Spleen (tissue), 11 donors: ENCODE results near the gene TMOD2. TPM values are rescaled to one million over a fixed set of nuclear protein-coding genes. Genes with fewer than 3 reads are reported as not detected.

Experiments
- DNase-seq: peaks from one replicate; pipeline ENCODE4 v3.0.0-alpha.2; 2020
- H3K27ac ChIP-seq, 8 donors: fragments of 200-600 bp; sonication (generic) in 7 of 8; 1 replicate in 4 of 8; 2 replicates in 4 of 8; pipeline versions ENCODE4 v1.5.0 to v1.8.0; 2016 to 2021; ENCODE audit warnings: inconsistent platforms in 4 of 8, mild to moderate bottlenecking in 4 of 8, moderate library complexity in 1 of 8
- H3K27me3 ChIP-seq, 7 donors: fragments of 200-600 bp; sonication (generic) in 6 of 7; replicated peaks in 1 of 7; 1 replicate in 4 of 7; 2 replicates in 3 of 7; pipeline versions ENCODE4 v1.5.0 to v1.8.0; 2016 to 2021; ENCODE audit warnings: inconsistent platforms in 3 of 7, mild to moderate bottlenecking in 1 of 7
- H3K36me3 ChIP-seq, 6 donors: fragments of 200-600 bp; sonication (generic) in 5 of 6; 1 replicate in 4 of 6; 2 replicates in 2 of 6; pipeline versions ENCODE4 v1.5.0 to v1.8.0; 2016 to 2021; ENCODE audit warnings: inconsistent platforms in 2 of 6
- H3K4me1 ChIP-seq, 6 donors: fragments of 200-600 bp; sonication (generic) in 5 of 6; 1 replicate in 3 of 6; 2 replicates in 3 of 6; pipeline versions ENCODE4 v1.5.0 to v1.8.0; 2016 to 2021; ENCODE audit warnings: inconsistent platforms in 3 of 6
- H3K4me3 ChIP-seq, 8 donors: fragments of 200-600 bp; sonication (generic) in 7 of 8; 1 replicate in 4 of 8; 2 replicates in 4 of 8; pipeline versions ENCODE4 v1.5.0 to v1.8.0; 2016 to 2021; ENCODE audit warnings: inconsistent platforms in 4 of 8, mild to moderate bottlenecking in 4 of 8, moderate library complexity in 2 of 8
- H3K9me3 ChIP-seq, 8 donors: fragments of 200-600 bp; sonication (generic) in 7 of 8; 1 replicate in 4 of 8; 2 replicates in 4 of 8; pipeline versions ENCODE4 v1.5.0 to v1.8.0; 2016 to 2021; ENCODE audit warnings: inconsistent platforms in 4 of 8
- POLR2A ChIP-seq, 3 donors: fragments of 450-650 bp; IDR thresholded peaks; one replicate each; pipeline ENCODE4 v1.5.1; 2017; ENCODE audit warnings: antibody characterized with exemption in 3 of 3, mild to moderate bottlenecking in 1 of 3
- POLR2AphosphoS5 ChIP-seq, 3 donors: sonication (generic); formaldehyde crosslinking; IDR thresholded peaks; one replicate each; pipeline ENCODE4 v1.5.1; 2017; ENCODE audit warnings: antibody characterized with exemption in 3 of 3
- WGBS, 5 donors: extraction: QIAGEN DNeasy Blood & Tissue Kit in 3 of 5; methylation state at CpG; one replicate each; pipeline versions ENCODE4 v1.1.5 to v1.1.7; 2013 to 2018; 5-methylcytosine and 5-hydroxymethylcytosine counted together
- intact Hi-C: fragments of 100-400 bp; cut with DNase I; formaldehyde crosslinking; loops from one replicate; pipeline ENCODE4 v1.15.0; 2023; ENCODE audit warnings: low total_unique reads
- polyA plus RNA-seq, 3 donors: library from polyadenylated mRNA; stranded (reverse); fragments of 200-250 nt; gene quantifications; one replicate each; pipeline ENCODE4 v1.2.1, GENCODE V29; 2013
- total RNA-seq, 7 donors: library from RNA; depleted of rRNA in 3 of 7; stranded (reverse); fragments of >200 nt in 3 of 7; fragmentation: NEBNext Ultra II Directional in 4 of 7; extraction: Animal tissue kit (Norgen Biotek cat#: 25700) in 4 of 7; gene quantifications; one replicate each; pipeline versions ENCODE4 v1.1.0 to v1.2.1, GENCODE V29; 2016 to 2021
- TF ChIP-seq, protein P1 (sequence below), 11 experiments: fragments of 200-600 bp in 7 of 11; fragments of 450-650 bp in 4 of 11; sonication (generic) in 4 of 11; IDR thresholded peaks in 8 of 11; conservative IDR thresholded peaks in 3 of 11; 1 replicate in 7 of 11; 2 replicates in 4 of 11; pipeline versions ENCODE4 v1.4.0 to v1.8.0; 2016 to 2021; ENCODE audit warnings: antibody characterized with exemption in 11 of 11, inconsistent platforms in 4 of 11, mild to moderate bottlenecking in 1 of 11
- donor health status: healthy with polysubstance abuse.
- donor health status: DM: no; HTN: no; CAD: no; lungs with moderate emphysema.
- donor health status: DM: no; HTN: no; CAD: no.
- donor health status: Bipolar disorder and iron deficiency.
- donor health status: healthy.
- donor health status: DM: no; HTN: no; CAD: no.
- donor health status: DM: yes; HTN: yes; CAD: no.

TMOD2 gene
- total and polyA plus RNA-seq, 10 donors, result 1.3 to 21.1 (median 14.2) TPM

DNA sequence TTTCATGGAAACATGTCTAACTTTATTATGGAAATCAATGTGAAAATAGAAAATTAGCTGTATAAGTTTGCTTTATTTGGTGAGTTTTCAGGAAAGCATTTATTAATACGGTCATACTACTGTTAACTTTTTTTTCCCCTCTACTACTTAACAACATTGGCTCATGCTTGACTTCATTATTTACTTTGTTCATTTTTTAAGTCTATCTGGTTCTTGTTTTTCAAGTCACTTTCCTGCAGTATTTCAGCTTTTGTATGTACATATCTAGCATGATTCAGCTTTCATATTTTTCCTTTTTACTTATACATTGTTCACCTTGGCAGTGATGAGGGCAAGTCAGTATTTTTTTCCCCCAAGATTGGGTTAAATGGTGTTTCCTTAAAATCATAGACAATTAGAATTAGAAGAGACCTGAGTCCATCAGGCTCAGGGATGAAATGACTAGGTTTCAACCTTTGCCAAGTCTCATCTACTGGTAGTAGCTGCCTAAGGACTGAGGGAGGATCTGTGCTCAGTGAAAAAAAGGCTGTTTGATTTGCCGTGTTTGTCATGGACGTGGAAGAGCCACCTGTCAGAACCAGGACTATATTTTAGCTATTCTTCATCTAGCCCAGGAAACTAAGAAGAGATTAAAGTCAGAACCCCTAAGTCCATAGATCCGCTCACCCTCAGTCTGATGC, 93.5 kb downstream of the TMOD2 start:
- intact Hi-C loops, result no loop called here
- TF ChIP-seq POLR2A (IDR thresholded peaks at IDR 0.05) (no peak), POLR2AphosphoS5 (IDR thresholded peaks at IDR 0.05) (no peak)
- TF ChIP-seq, protein P1, sequence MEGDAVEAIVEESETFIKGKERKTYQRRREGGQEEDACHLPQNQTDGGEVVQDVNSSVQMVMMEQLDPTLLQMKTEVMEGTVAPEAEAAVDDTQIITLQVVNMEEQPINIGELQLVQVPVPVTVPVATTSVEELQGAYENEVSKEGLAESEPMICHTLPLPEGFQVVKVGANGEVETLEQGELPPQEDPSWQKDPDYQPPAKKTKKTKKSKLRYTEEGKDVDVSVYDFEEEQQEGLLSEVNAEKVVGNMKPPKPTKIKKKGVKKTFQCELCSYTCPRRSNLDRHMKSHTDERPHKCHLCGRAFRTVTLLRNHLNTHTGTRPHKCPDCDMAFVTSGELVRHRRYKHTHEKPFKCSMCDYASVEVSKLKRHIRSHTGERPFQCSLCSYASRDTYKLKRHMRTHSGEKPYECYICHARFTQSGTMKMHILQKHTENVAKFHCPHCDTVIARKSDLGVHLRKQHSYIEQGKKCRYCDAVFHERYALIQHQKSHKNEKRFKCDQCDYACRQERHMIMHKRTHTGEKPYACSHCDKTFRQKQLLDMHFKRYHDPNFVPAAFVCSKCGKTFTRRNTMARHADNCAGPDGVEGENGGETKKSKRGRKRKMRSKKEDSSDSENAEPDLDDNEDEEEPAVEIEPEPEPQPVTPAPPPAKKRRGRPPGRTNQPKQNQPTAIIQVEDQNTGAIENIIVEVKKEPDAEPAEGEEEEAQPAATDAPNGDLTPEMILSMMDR (IDR thresholded peaks at IDR 0.05 in 8 of 11, conservative IDR thresholded peaks at IDR 0.05 in 3 of 11), result no peak
- WGBS, 5 donors, result 81 to 93% (median 86%) methylated on average over 4 of the region's 4 CpGs
- H3K27ac ChIP-seq, result peak overlapping the region in 1 of 8 donors; percentile 73
- DNase-seq, result no peak
- no peaks in the 10 kb centered on the region for H3K27me3 ChIP-seq
- no peak overlapping the region for H3K4me3 ChIP-seq
- H3K36me3 ChIP-seq, result no peaks in the 10 kb centered on the region
- peaks cover 25 to 100% (median 78%) of the 10 kb centered on the region in 6 donors for H3K4me1 ChIP-seq
- no peaks in the 10 kb centered on the region for H3K9me3 ChIP-seq

DNA sequence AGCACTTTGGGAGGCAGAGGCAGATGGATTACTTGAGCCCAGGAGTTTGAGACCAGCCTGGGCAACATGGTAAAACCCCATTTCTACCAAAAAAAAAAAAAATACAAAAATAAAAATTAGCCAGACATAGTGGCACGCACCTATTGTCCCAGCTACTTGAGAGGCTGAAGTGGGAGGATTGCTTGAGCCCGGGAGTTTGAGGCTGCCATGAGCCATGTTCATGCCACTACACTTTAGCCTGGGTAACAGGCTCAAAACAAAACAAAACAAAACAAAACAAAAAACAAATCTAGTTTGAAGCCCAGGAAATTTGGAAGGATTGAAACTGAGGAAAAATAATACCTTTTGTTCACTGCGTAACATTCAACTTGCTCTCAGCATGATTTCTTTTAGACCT, 94.7 kb downstream of the TMOD2 start:
- Histone ChIP-seq H3K4me1 (peaks cover 25 to 100% (median 73%) of the 10 kb centered on the region in 6 donors), H3K9me3 (no peaks in the 10 kb centered on the region), H3K4me3 (no peak overlapping the region), H3K27me3 (no peaks in the 10 kb centered on the region), H3K27ac (peak overlapping the region in 7 of 8 donors; percentile 1 to 73 (median 61)), H3K36me3 (no peaks in the 10 kb centered on the region)
- TF ChIP-seq, protein P1 (IDR thresholded peaks at IDR 0.05 in 8 of 11, conservative IDR thresholded peaks at IDR 0.05 in 3 of 11), result no peak
- no peak for TF ChIP-seq POLR2AphosphoS5 (IDR thresholded peaks at IDR 0.05)
- WGBS, 5 donors, result 77 to 88% (median 85%) methylated on average over 3 of the region's 3 CpGs
- no peak for DNase-seq
- intact Hi-C loops, result no loop called here

DNA sequence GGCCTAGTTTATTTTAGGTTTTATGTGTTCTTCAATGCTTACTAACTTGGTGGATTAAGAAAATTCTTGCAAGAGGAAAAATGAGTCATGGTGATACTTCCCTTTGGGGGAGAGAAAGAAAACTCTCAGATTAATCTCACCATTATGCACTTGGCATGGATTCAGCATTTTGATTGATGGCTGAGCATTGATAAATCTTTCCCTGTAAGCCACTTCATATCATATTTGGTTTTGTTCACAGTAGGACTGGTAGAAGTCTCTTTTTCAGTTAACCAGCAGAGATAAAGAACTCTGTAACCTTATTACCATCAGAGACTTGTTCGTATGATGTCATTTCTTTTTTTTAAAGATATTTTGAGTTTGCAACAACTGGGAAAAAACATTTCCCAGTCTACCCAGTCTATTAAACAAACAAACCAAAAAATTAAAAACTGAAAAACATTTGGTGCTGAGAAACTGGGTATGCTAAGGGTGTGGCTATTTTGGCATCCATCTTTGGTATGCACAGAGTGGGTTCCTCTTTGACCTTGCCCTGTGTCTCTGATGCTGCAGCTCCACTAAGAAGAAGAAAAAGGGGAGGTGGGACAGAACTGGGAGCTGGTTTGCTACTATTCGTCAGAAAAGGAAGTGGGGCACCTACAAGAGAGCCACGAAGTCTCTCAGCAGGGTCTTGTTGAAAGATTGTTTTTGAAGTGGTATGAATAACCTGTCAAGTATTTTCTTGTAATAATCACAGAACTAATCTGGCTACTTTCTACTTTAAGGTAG, 95.2 kb downstream of the TMOD2 start:
- peak overlapping the region in 7 of 8 donors; percentile 1 to 73 (median 61) for H3K27ac ChIP-seq
- H3K4me1 ChIP-seq, result peaks cover 25 to 99% (median 68%) of the 10 kb centered on the region in 6 donors
- no peaks in the 10 kb centered on the region for H3K27me3 ChIP-seq
- no peak overlapping the region for H3K4me3 ChIP-seq
- DNase-seq, result no peak
- TF ChIP-seq POLR2AphosphoS5 (IDR thresholded peaks at IDR 0.05) (no peak), POLR2A (IDR thresholded peaks at IDR 0.05) (no peak)
- TF ChIP-seq, protein P1 (IDR thresholded peaks at IDR 0.05 in 8 of 11, conservative IDR thresholded peaks at IDR 0.05 in 3 of 11), result no peak
- WGBS, 5 donors, result 31 to 40% (median 37%) methylated on average over 3 of the region's 3 CpGs
- no peaks in the 10 kb centered on the region for H3K36me3 ChIP-seq
- no peaks in the 10 kb centered on the region for H3K9me3 ChIP-seq
- intact Hi-C loops, result no loop called here

DNA sequence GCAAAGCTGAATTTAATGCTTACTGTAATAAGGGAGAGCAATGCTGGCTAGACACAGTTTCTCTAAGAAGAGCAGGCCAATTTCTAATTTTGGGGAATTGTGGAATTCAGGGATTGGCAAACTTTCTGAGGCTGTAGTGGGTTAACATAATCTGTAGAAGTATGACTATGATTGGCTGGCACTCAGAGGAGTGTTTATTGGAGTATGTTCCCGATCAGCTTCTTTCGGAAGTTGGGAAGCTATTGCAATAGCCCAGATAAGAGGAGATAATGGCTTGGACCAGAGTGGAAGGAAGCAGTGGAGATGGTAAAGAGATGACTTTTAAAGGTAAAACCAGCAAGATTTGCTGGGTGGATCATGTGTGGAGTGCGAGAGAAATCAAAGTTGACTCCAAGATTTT, 97.4 kb downstream of the TMOD2 start:
- Histone ChIP-seq H3K27ac (no peak overlapping the region), H3K27me3 (no peaks in the 10 kb centered on the region), H3K9me3 (no peaks in the 10 kb centered on the region), H3K36me3 (no peaks in the 10 kb centered on the region), H3K4me1 (peaks cover 11 to 98% (median 49%) of the 10 kb centered on the region in 6 donors), H3K4me3 (no peak overlapping the region)
- intact Hi-C loops, result no loop called here
- 78 to 96% (median 82%) methylated on average over 3 of the region's 3 CpGs for WGBS, 5 donors
- DNase-seq, result no peak
- TF ChIP-seq POLR2AphosphoS5 (IDR thresholded peaks at IDR 0.05), result no peak
- no peak for TF ChIP-seq POLR2A (IDR thresholded peaks at IDR 0.05)
- TF ChIP-seq, protein P1 (IDR thresholded peaks at IDR 0.05 in 8 of 11, conservative IDR thresholded peaks at IDR 0.05 in 3 of 11), result no peak
